ENCODE results near the gene POU5F1.
"Not testable (repeated sequence)": the region's sequence is repeated elsewhere in the genome, so short reads cannot be mapped to it uniquely, and the experiment has no call there.

Gene POU5F1

DNA sequence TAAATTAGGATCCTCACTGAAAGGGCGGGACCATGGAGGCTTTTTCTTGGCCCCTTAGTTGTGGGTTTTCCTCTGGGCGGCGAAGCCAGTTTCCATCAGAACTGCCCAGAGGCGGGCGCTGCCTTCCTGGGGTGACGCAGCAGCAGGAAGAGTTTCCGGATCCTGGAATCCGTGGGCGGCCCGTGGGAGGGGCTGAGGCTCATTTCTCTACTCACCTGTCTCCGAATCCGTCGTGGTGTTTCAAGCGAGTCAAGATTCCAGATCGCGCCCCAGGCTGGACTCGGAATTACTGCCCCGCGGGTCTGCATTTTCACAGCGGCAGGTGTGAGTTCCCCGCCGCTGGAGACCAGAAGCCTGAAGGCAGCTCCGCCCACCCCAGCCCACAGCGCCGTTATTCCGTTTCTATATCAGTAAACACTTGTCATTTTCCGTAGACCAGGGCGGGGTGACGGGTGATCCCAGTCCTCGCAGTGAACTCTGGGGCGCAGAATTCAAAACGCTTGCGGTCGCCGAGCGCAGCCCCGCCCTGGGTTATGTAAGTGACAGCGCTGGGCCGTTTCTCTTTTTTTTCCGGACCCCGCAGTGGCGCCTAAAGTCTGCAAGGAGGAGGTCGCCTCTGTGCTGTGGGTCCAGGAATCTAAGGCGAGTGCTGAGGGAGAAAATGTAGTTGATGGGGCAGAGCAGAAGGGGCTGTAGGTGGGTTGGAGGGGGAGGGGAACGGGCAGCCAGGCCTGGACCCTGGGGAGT lies 27.2 kb upstream of the POU5F1 start:
- H3K4me3 Mint-ChIP-seq, result peak overlapping the region; percentile 96
- peaks cover 61% of the 10 kb centered on the region for H3K4me1 Mint-ChIP-seq
- no peaks in the 10 kb centered on the region for H3K27me3 Mint-ChIP-seq
- peak; percentile 98 for DNase-seq
- CTCF ChIA-PET, result interaction anchor here (0.8 to 6.2 kb wide), 7 partner anchors 38 to 296 kb away, joined by 3 to 65 read pairs (median 4); partner anchors contain the start of gene PSORS1C2
- H3K9me3 Mint-ChIP-seq, result peaks cover 12% of the 10 kb centered on the region
- peak overlapping the region; percentile 99 for H3K27ac Mint-ChIP-seq
- peaks cover 48% of the 10 kb centered on the region for H3K36me3 Mint-ChIP-seq

DNA sequence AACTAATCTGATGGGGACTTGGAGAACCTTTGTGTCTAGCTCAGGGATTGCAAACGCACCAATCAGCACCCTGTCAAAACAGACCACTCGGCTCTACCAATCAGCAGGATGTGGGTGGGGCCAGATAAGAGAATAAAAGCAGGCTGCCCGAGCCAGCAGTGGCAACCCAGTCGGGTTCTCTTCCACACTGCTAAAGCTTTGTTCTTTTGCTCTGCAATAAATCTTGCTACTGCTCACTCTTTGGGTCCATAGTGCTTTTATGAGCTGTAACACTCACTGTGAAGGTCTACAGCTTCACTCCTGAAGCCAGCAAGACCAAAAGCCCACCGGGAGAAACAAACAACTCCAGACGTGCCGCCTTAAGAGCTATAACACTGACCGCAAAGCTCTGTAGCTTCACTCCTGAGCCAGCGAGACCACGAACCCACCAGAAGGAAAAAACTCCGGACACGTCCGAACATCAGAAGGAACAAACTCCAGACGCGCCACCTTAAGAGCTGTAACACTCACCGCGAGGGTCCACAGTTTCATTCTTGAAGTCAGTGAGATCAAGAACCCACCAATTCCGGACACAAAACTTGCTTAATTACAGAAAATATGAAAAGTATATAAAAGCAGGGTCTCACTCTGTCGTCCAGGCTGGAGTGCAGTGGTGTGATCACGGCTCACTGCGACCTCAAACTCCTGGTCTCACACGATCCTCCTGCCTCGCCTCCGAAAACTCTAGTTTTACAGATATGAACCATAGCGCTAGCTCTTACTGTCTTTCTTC lies 26.0 kb upstream of the POU5F1 start:
- not testable (repeated sequence) for DNase-seq, H3K27me3 Mint-ChIP-seq
- H3K36me3 Mint-ChIP-seq, result peaks cover 38% of the 10 kb centered on the region
- H3K27ac Mint-ChIP-seq, result peak overlapping the region; percentile 99
- CTCF ChIA-PET, result interaction anchor here (0.9 to 6.2 kb wide), 12 partner anchors 13 to 180 kb away, joined by 3 to 65 read pairs (median 3); partner anchors contain the start of gene PSORS1C2
- H3K9me3 Mint-ChIP-seq, result peaks cover 12% of the 10 kb centered on the region
- peak overlapping the region; percentile 96 for H3K4me3 Mint-ChIP-seq
- peaks cover 51% of the 10 kb centered on the region for H3K4me1 Mint-ChIP-seq

DNA sequence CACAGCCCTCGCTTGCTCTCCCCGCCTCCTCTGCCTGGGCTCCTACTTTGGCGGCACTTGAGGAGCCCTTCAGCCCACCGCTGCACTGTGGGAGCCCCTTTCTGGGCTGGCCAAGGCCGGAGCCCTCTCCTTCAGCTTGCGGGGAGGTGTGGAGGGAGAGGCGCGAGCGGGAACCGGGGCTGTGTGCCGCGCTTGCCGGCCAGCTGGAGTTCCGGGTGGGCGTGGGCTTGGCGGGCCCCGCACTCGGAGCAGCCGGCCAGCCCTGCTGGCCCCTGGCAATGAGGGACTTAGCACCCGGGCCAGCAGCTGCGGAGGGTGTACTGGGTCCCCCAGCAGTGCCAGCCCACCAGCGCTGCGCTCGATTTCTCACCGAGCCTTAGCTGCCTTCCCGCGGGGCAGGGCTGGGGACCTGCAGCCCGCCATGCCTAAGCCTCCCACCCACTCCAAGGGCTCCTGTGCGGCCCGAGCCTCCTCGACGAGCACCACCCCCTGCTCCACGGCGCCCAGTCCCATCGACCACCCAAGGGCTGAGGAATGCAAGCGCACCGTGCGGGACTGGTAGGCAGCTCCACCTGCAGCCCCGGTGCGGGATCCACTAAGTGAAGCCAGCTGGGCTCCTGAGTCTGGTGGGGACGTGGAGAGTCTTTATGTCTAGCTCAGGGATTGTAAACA lies 25.0 kb upstream of the POU5F1 start:
- Mint-ChIP-seq H3K36me3 (peaks cover 30% of the 10 kb centered on the region), H3K4me1 (peaks cover 43% of the 10 kb centered on the region)
- not testable (repeated sequence) for H3K4me3 Mint-ChIP-seq, H3K27ac Mint-ChIP-seq, H3K27me3 Mint-ChIP-seq, H3K9me3 Mint-ChIP-seq, DNase-seq
- CTCF ChIA-PET, result interaction anchor here (1.1 to 6.2 kb wide), 5 partner anchors 51 to 221 kb away, joined by 3 to 65 read pairs (median 3); partner anchors contain the start of gene PSORS1C2

DNA sequence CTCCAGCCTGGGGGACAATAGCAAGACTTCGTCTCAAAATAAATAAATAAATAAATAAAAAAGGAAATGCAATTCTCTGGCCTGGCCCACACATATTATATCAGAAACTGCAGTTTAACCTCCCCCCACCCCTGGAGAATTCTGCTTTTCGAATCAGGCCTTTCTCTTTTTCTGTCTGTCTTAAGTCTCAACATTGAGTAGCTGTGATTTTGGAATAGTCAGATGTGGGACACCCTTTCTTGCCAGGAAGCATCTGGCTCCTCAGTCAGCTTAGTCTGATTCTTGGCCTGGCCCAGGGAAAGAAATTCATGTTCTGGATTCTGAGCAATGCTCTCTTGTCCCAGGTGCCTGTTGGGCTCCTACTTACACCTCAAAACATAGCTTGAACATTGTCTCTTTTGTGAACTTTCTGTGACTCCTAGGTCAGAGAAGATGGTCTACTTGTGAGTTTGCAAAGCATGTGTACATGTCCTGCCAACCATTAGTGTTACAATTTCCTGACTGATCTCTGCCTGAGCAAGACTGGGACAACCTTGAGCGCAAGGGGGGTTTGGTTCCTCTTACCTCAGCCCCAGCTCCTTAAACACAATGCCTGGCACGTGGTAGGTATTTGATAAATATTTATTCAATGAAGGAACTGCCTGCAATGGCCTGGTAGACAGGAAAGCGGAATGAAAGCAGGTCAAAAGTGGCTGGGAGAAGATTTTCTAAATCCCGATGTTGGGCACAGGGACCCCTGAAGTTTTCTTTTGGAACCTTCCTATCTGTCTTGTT lies 23.8 kb upstream of the POU5F1 start:
- Mint-ChIP-seq H3K27ac (no peak overlapping the region), H3K9me3 (peaks cover 2% of the 10 kb centered on the region)

DNA sequence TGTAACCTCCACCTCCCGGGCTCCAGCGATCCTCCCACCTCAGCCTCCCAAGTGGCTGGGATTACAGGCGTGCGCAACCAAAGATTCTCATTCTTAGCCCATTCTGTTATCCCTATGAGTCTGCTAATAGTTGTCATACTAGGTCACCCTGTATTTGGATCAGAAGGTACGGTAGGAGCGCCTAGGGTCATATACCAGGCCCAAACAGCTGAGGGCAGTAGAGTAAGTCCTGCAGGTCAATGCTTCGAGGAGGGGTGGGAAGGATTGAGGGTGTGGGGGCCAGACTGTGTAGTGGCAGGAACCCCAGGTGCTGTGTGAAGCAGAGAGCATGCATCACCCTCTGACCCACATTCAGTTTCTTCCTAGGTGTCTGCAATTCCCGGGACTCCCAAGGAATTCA lies 22.7 kb upstream of the POU5F1 start:
- Mint-ChIP-seq H3K9me3 (peaks cover 2% of the 10 kb centered on the region), H3K27ac (no peak overlapping the region), H3K4me1 (peaks cover 24% of the 10 kb centered on the region), H3K27me3 (no peaks in the 10 kb centered on the region), H3K36me3 (peaks cover 13% of the 10 kb centered on the region), H3K4me3 (no peak overlapping the region)
- CTCF ChIA-PET, result interaction anchor here (1.1 to 5.5 kb wide), 7 partner anchors 10 to 171 kb away, joined by 3 to 46 read pairs (median 4); partner anchors contain the start of gene PSORS1C2
- no peak for DNase-seq

More for the DNA sequence above, 23.8 kb upstream of the POU5F1 start:
- DNase-seq, result no peak
- no peaks in the 10 kb centered on the region for H3K27me3 Mint-ChIP-seq
- H3K4me1 Mint-ChIP-seq, result peaks cover 31% of the 10 kb centered on the region
- peaks cover 19% of the 10 kb centered on the region for H3K36me3 Mint-ChIP-seq
- CTCF ChIA-PET, result interaction anchor here (1.1 to 6.2 kb wide), 5 partner anchors 53 to 223 kb away, joined by 3 to 65 read pairs (median 3); partner anchors contain the start of gene PSORS1C2
- H3K4me3 Mint-ChIP-seq, result no peak overlapping the region

DNA sequence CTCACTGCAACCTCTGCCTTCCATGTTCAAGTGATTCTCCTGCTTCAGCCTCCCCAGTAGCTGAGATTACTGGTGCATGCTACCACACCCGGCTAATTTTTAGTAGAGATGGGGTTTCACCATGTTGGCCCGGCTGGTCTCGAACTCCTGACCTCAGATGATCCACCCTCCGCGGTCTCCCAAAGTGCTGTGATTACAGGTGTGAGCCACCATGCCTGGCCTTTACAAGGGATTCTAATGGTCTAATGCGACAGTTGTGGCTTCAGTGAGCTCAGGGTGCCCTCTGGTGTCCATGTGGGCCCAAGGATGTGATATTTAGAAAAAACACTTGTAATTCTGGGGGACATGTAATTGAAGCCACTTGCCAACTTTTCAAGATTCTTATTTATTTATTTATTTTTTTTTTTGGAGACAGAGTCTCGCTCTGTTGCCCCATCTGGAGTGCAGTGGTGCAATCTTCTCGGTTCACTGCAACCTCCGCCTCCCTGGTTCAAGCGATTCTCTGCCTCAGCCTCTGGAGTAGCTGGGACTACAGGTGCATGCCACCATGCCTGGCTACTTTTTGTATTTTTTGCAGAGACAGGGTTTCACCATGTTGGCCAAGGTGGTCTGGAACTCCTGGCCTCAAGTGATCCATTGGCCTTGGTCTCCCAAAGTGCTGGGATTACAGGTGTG lies 22.1 kb upstream of the POU5F1 start:
- peak; percentile 78 for DNase-seq

DNA sequence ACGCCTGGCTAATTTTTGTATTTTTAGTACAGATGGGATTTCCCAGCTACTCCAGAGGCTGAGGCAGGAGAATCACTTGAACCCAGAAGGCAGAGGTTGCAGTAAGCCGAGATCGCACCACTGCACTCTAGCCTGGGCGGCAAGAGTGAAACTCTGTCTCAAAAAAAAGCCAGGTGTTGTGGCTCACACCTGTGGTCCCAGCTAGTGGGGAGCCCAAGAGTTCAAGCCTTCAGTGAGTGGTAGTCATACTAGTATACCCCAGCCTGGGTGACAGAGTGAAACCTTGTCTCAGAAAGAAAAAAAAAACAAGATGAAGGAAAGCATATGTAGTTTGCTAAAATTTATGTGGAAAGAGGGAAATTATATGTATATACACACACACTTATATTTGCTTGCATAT lies 20.0 kb upstream of the POU5F1 start:
- H3K4me1 Mint-ChIP-seq, result peaks cover 23% of the 10 kb centered on the region
- CTCF ChIA-PET, result interaction anchor here (5.5 kb wide), 1 partner anchor 53 kb away, joined by 46 read pairs; the partner anchor contains the start of gene PSORS1C2
- H3K27ac Mint-ChIP-seq, result no peak overlapping the region
- no peak for DNase-seq
- H3K27me3 Mint-ChIP-seq, result no peaks in the 10 kb centered on the region
- H3K4me3 Mint-ChIP-seq, result no peak overlapping the region
- peaks cover 3% of the 10 kb centered on the region for H3K36me3 Mint-ChIP-seq
- H3K9me3 Mint-ChIP-seq, result no peaks in the 10 kb centered on the region

More for the DNA sequence above, 22.1 kb upstream of the POU5F1 start:
- not testable (repeated sequence) for H3K27ac Mint-ChIP-seq, H3K9me3 Mint-ChIP-seq, H3K27me3 Mint-ChIP-seq, H3K4me3 Mint-ChIP-seq
- peaks cover 12% of the 10 kb centered on the region for H3K36me3 Mint-ChIP-seq
- H3K4me1 Mint-ChIP-seq, result peaks cover 22% of the 10 kb centered on the region
- CTCF ChIA-PET, result interaction anchor here (0.5 to 5.5 kb wide), 14 partner anchors 9 to 175 kb away, joined by 3 to 46 read pairs (median 4); partner anchors contain the start of genes CCHCR1 and PSORS1C2

DNA sequence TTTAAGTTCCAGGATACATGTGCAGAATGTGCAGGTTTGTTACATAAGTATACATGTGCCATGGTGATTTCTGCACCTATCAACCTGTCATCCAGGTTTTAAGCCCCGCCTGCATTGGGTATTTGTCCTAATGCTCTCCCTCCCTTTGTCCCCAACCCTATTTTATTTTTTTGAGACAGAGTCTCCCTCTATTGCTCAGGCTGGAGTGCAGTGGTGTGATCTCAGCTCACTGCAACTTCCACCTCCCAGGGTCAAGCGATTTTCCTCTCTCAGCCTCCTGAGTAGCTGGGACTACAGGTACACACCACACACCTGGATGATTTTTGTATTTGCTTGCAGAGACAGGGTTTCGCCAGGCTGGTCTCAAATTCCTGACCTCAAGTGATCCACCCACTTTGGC lies 18.7 kb upstream of the POU5F1 start:
- H3K36me3 Mint-ChIP-seq, DNase-seq, H3K27me3 Mint-ChIP-seq, H3K4me3 Mint-ChIP-seq, CTCF ChIA-PET, H3K9me3 Mint-ChIP-seq, H3K27ac Mint-ChIP-seq: not testable (repeated sequence)
- H3K4me1 Mint-ChIP-seq, result peaks cover 18% of the 10 kb centered on the region

DNA sequence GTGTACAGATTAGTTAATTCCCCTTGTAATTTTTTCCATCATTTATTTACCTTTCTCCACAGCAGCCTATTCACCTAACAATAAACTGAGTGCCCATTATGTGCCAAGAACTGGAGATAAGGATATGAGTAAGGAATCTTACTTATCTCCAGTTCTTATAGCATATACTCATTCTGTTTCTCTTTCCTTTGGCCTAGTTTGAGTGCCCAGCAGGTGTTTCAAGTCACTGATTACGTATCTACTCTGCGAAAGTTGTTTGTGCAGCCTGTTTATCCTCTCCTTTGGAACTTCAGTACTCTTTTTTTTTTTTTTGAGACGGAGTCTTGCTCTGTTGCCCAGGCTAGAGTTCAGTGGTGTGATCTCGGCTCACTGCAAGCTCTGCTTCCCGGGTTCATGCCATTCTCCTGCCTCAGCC lies 17.3 kb upstream of the POU5F1 start:
- no peak overlapping the region for H3K27ac Mint-ChIP-seq

DNA sequence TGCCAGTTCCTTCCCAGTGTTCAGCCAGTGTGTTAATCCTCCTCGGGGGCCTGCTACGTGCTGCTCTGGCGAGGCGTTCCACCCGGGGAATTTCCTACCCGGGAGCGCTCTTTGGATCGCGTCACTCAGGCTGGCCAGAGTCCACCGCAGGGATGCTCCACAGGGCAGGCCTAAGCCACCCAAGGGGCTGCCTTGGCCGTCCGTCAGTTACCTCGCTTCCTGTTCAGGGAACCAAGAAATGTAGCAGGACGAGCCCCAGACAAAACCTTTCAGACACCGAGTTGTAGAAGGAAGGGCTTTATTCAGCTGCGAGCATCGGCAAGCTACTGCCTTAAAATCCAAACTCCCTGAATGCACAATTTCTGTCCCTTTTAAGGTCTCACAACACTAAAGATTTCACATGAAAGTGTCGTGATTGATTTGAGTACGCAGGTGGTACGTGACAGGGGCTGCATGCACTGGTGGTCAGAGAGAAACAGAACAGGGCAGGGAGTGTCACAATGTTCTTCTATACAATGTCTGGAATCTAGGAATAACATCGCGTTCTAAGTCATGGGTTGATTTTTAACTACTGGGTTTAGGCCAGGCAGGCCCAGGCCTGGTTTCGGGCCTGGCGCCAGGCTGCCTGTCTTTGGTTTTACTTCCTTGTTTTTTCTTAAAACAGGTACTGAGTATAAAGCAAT lies 15.7 kb upstream of the POU5F1 start:
- H3K4me1 Mint-ChIP-seq, result peaks cover 14% of the 10 kb centered on the region
- CTCF ChIA-PET, result no interaction called here
- H3K4me3 Mint-ChIP-seq, result no peak overlapping the region
- no peak for DNase-seq
- H3K9me3 Mint-ChIP-seq, result no peaks in the 10 kb centered on the region
- no peak overlapping the region for H3K27ac Mint-ChIP-seq
- no peaks in the 10 kb centered on the region for H3K36me3 Mint-ChIP-seq
- H3K27me3 Mint-ChIP-seq, result no peaks in the 10 kb centered on the region

More for the DNA sequence above, 17.3 kb upstream of the POU5F1 start:
- CTCF ChIA-PET, result interaction anchor here (1.0 kb wide), 1 partner anchor 29 kb away, joined by 3 read pairs; the partner anchor contains the start of gene TCF19
- H3K4me3 Mint-ChIP-seq, result no peak overlapping the region
- H3K27me3 Mint-ChIP-seq, result no peaks in the 10 kb centered on the region
- peaks cover 16% of the 10 kb centered on the region for H3K4me1 Mint-ChIP-seq
- no peak for DNase-seq
- no peaks in the 10 kb centered on the region for H3K9me3 Mint-ChIP-seq
- no peaks in the 10 kb centered on the region for H3K36me3 Mint-ChIP-seq

DNA sequence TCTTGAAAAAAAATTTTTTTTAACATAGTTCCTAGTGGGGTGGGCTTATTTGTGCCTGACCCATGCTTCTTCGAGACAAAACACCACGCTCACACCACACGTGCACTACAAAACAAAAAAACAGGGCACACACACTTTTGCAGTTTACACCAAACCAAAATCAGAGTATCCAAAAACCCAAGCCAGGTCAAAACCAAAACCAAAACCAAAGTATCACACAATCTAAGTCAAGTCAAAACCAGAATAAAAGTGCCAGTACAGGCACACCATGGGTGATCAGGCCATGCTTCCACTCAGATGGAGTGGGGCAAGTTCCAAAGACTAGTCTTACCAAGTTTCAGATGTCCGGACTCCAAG lies 15.2 kb upstream of the POU5F1 start:
- H3K27ac Mint-ChIP-seq, DNase-seq, H3K9me3 Mint-ChIP-seq, CTCF ChIA-PET, H3K36me3 Mint-ChIP-seq, H3K27me3 Mint-ChIP-seq, H3K4me3 Mint-ChIP-seq: not testable (repeated sequence)
- peaks cover 15% of the 10 kb centered on the region for H3K4me1 Mint-ChIP-seq

DNA sequence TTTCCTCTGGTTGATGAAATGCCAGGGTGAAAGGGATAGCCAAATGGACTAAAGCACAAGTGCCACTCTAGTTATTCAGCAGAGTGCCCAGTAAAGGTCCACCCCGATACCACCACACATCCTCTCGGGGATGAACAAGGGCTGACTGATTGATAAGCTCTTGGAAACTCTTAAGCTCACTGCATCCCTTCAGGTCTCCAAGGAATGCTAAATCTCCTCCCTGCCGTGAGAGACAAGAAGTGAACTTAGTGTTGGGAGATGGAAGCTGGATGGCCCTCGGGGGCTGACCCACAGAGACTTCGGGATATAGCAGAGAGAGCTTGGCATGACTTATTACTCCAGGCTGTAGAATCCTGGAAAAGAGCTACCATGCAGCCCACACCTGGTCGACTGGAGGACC lies 13.4 kb upstream of the POU5F1 start:
- not testable (repeated sequence) for H3K27me3 Mint-ChIP-seq, H3K9me3 Mint-ChIP-seq, H3K36me3 Mint-ChIP-seq, H3K27ac Mint-ChIP-seq, DNase-seq, H3K4me3 Mint-ChIP-seq
- H3K4me1 Mint-ChIP-seq, result peaks cover 23% of the 10 kb centered on the region
- CTCF ChIA-PET, result interaction anchor here (1.2 to 1.6 kb wide), 2 partner anchors 9 to 13 kb away, joined by 3 to 4 read pairs; no protein-coding TSS in a partner anchor

Measured in activated naive CD4-positive, alpha-beta T cell treated with anti-CD3 and anti-CD28 coated beads, Interleukin-2, amount 10 ng/mL, durations not matched to agents 7 days and 5 days (primary cell).